DND-41 (cell line): Measurements from ENCODE around the gene OTOP1.

Experiments
- ATAC-seq: fragments of 200-7000 bp; cut with Tn5 transposase; 3 replicates; pipeline ENCODE4 v1.9.1; 2021; ENCODE audit warnings: low read depth; ENCODE audit not compliant: insufficient read depth
- DNase-seq: peaks from one replicate; pipeline ENCODE4 v3.0.0-alpha.2; 2020
- H2AFZ ChIP-seq: 2 replicates; pipeline ENCODE4 v1.6.0; 2012; ENCODE audit warnings: low read depth, low read length
- H3K27ac ChIP-seq: 2 replicates; pipeline ENCODE4 v1.5.1; 2012; ENCODE audit warnings: low read length, inconsistent platforms
- H3K27me3 ChIP-seq: fragments of 200-600 bp; sonication (generic); 2 replicates; pipeline ENCODE4 v1.6.0; 2012; ENCODE audit warnings: low read length, mild to moderate bottlenecking, inconsistent platforms; ENCODE audit not compliant: insufficient read depth, poor library complexity
- H3K36me3 ChIP-seq: 2 replicates; pipeline ENCODE4 v1.5.1; 2012; ENCODE audit warnings: low read length, inconsistent platforms; ENCODE audit not compliant: insufficient read depth
- H3K4me1 ChIP-seq: 2 replicates; pipeline ENCODE4 v1.5.1; 2012; ENCODE audit warnings: mild to moderate bottlenecking, low read length; ENCODE audit not compliant: insufficient read depth
- H3K4me2 ChIP-seq: 2 replicates; pipeline ENCODE4 v1.6.0; 2012; ENCODE audit warnings: mild to moderate bottlenecking, moderate library complexity, low read length, inconsistent platforms; ENCODE audit not compliant: insufficient read depth
- H3K4me3 ChIP-seq, 2 experiments: fragments of 200-600 bp in 1 of 2; shearing (Covaris generic) in 1 of 2; 2 replicates each; pipeline ENCODE4 v1.5.1; 2012 to 2016; ENCODE audit warnings: inconsistent platforms in 2 of 2, low read length in 2 of 2, mild to moderate bottlenecking in 2 of 2, low read depth in 1 of 2, moderate library complexity in 1 of 2
- H3K79me2 ChIP-seq: 2 replicates; pipeline ENCODE4 v1.6.0; 2012; ENCODE audit warnings: low read length, inconsistent platforms; ENCODE audit not compliant: insufficient read depth
- H3K9ac ChIP-seq: 2 replicates; pipeline ENCODE4 v1.6.0; 2012; ENCODE audit warnings: low read depth, mild to moderate bottlenecking, inconsistent platforms, low read length, moderate library complexity
- H3K9me3 ChIP-seq: 2 replicates; pipeline ENCODE4 v1.5.1; 2012; ENCODE audit warnings: low read length, moderate library complexity, mild to moderate bottlenecking, inconsistent platforms; ENCODE audit not compliant: insufficient read depth, severe bottlenecking
- H4K20me1 ChIP-seq: 2 replicates; pipeline ENCODE4 v1.6.0; 2012; ENCODE audit warnings: low read length; ENCODE audit not compliant: insufficient read depth
- CTCF ChIP-seq: IDR thresholded peaks from 2 replicates; pipeline ENCODE4 v1.5.1; 2012; ENCODE audit warnings: borderline replicate concordance, low read length, moderate library complexity, mild to moderate bottlenecking; ENCODE audit not compliant: poor library complexity, severe bottlenecking; ENCODE audit errors: extremely low read depth
- EZH2 ChIP-seq: IDR thresholded peaks from 3 replicates; pipeline ENCODE4 v1.6.1; 2012; ENCODE audit warnings: borderline replicate concordance, low read depth, mild to moderate bottlenecking, moderate library complexity, low read length, inconsistent platforms; ENCODE audit not compliant: severe bottlenecking

OTOP1 gene

DNA sequence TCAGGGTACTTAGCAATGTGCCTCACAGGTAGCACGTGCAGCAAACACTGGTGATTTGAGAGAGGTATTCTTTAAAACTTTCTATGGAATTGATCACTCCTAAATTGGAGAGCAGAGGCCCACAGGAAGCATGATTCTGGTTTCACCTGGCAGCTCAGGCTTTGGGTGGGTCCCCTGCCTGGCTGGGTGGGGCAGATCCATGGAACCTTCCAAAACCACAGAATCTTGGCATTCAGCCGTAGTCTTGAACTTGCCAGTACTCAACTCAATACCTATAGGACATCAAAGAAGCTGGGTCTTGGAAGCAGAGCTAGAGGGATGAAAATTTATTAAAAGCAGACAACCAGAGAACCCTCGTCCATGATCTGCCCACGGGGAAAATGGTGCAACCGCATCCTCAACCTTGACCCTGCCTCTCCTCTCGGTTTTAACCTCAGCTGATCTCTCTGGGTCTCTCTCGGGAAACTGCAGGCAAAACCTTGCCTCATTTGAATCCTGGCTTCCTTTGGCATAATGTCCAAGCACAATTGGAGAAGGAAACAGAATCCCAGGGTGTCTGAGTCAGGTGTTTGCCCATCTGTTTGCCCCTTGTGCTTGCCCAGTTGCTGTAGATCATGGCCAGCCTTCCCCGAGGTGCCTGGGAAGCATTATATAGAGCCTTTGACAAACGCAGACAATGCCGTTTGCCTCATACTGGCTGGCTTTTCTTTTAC is 22.9 kb downstream of the OTOP1 start:
- no peak for ATAC-seq
- Histone ChIP-seq H3K27ac (no peak overlapping the region), H3K27me3 (no peaks in the 10 kb centered on the region), H3K9ac (no peak overlapping the region), H3K79me2 (no peaks in the 10 kb centered on the region), H3K4me1 (no peaks in the 10 kb centered on the region), H2AFZ (no peak overlapping the region), H3K4me2 (no peak overlapping the region), H3K4me3 (no peak overlapping the region), H4K20me1 (no peaks in the 10 kb centered on the region), H3K36me3 (no peaks in the 10 kb centered on the region), H3K9me3 (no peaks in the 10 kb centered on the region)
- DNase-seq: no peak
- TF ChIP-seq CTCF (no peak), EZH2 (no peak)

DNA sequence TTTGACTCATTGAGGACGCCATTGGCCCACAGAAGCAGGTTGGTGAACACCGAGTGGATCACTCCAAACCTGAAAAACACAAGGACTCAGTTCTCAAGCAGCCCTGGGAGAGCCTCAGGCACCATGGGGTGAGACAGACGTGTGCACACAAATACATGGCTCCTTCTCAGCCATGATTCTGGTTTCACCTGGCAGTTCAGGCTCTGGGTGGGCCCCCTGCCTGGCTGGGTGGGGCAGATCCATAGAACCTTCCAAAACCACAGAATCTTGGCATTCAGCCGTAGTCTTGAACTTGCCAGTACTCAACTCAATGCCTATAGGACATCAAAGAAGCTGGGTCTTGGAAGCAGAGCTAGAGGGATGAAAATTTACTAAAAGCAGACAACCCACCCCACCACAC is 24.2 kb downstream of the OTOP1 start:
- no peak for ATAC-seq
- Histone ChIP-seq H3K9me3 (no peaks in the 10 kb centered on the region), H3K79me2 (no peaks in the 10 kb centered on the region), H3K27ac (no peak overlapping the region), H3K27me3 (no peaks in the 10 kb centered on the region), H4K20me1 (no peaks in the 10 kb centered on the region), H3K4me2 (no peak overlapping the region), H3K4me3 (no peak overlapping the region), H2AFZ (no peak overlapping the region), H3K9ac (no peak overlapping the region), H3K4me1 (no peaks in the 10 kb centered on the region), H3K36me3 (no peaks in the 10 kb centered on the region)
- DNase-seq: no peak
- TF ChIP-seq EZH2 (no peak), CTCF (no peak)

- no peaks in the 10 kb centered on the region for H3K79me2 ChIP-seq
- H3K4me1 ChIP-seq: no peaks in the 10 kb centered on the region
- no peak overlapping the region for H2AFZ ChIP-seq
- DNase-seq: no peak
- H3K9ac ChIP-seq: no peak overlapping the region
- H3K36me3 ChIP-seq: no peaks in the 10 kb centered on the region
- H3K4me3 ChIP-seq: no peak overlapping the region
- no peaks in the 10 kb centered on the region for H3K9me3 ChIP-seq
- no peaks in the 10 kb centered on the region for H4K20me1 ChIP-seq
- TF ChIP-seq EZH2 (no peak), CTCF (no peak)
- no peak overlapping the region for H3K4me2 ChIP-seq
- no peak overlapping the region for H3K27ac ChIP-seq
- no peaks in the 10 kb centered on the region for H3K27me3 ChIP-seq
- no peak for ATAC-seq
These were observed 26.1 kb downstream of the OTOP1 start for GRCh38 chr4:4200624-4201023.
